NCI-H187 treated with DMSO at 0.1 percent for 48 hours (cell line): Measurements from ENCODE around the gene PHF13.
"Not testable (repeated sequence)": the region's sequence is repeated elsewhere in the genome, so short reads cannot be mapped to it uniquely, and the experiment has no call there.

Experiments
- DNase-seq: peaks from one replicate; lab custom pipeline; 2025; lab: John Stamatoyannopoulos, UW

The PHF13 gene

GRCh38 chr1:6587261-6588005 lies 26.1 kb upstream of the PHF13 start:
- no peak for DNase-seq

GRCh38 chr1:6588128-6588892 lies 25.2 kb upstream of the PHF13 start:
- no peak for DNase-seq

- no peak for DNase-seq
These were observed 24.5 kb upstream of the PHF13 start for GRCh38 chr1:6588893-6589520.

GRCh38 chr1:6590046-6590445 lies 23.5 kb upstream of the PHF13 start:
- no peak for DNase-seq

- no peak for DNase-seq
These were observed 22.3 kb upstream of the PHF13 start for GRCh38 chr1:6591222-6591621.

GRCh38 chr1:6591644-6592043 lies 21.9 kb upstream of the PHF13 start:
- no peak for DNase-seq

GRCh38 chr1:6592441-6592840 lies 21.1 kb upstream of the PHF13 start:
- no peak for DNase-seq

- DNase-seq = no peak
These were observed 20.5 kb upstream of the PHF13 start for GRCh38 chr1:6592865-6593593.

GRCh38 chr1:6593810-6594209 lies 19.7 kb upstream of the PHF13 start:
- DNase-seq = no peak

- no peak for DNase-seq
These were observed 18.4 kb upstream of the PHF13 start for GRCh38 chr1:6594977-6595740.

GRCh38 chr1:6596351-6596750 lies 17.2 kb upstream of the PHF13 start:
- no peak for DNase-seq

- DNase-seq = no peak
These were observed 16.4 kb upstream of the PHF13 start for GRCh38 chr1:6596886-6597776.

GRCh38 chr1:6597777-6598131 lies 15.8 kb upstream of the PHF13 start:
- no peak for DNase-seq

GRCh38 chr1:6599141-6599975 lies 14.2 kb upstream of the PHF13 start:
- DNase-seq = no peak

GRCh38 chr1:6599991-6600390 lies 13.5 kb upstream of the PHF13 start:
- DNase-seq = not testable (repeated sequence)

GRCh38 chr1:6600410-6601048 lies 13.0 kb upstream of the PHF13 start:
- DNase-seq = no peak

- DNase-seq = no peak
These were observed 12.2 kb upstream of the PHF13 start for GRCh38 chr1:6601049-6601922.
